A549 (cell line): ENCODE data around the gene KCNK13. TPM values are rescaled to one million over a fixed set of nuclear protein-coding genes. Genes with fewer than 3 reads are reported as not detected.

Source experiments
- ATAC-seq, 2 experiments: fragments of 200-7000 bp in 1 of 2; fragments of >200 bp in 1 of 2; cut with Nextera tagmentation in 1 of 2; cut with Tn5 transposase in 1 of 2; 3 replicates each; pipeline versions ENCODE4 v1.8.0 to v1.9.1; 2018 to 2020; ENCODE audit warnings: mild to moderate bottlenecking in 1 of 2, moderate library complexity in 1 of 2
- CTCF ChIA-PET: fragments of 300-600 bp; sonication (Branson Sonifier 250); formaldehyde crosslinking; extraction: SDS; loops from one replicate; lab custom pipeline; 2021; ENCODE audit warnings: antibody characterized with exemption, inconsistent platforms; lab: Yijun Ruan, JAX
- POLR2A ChIA-PET: fragments of 350-600 bp; formaldehyde crosslinking; extraction: SDS; loops from one replicate; lab custom pipeline; 2021; ENCODE audit warnings: antibody characterized with exemption, inconsistent platforms; lab: Yijun Ruan, JAX
- DNase-seq, 2 experiments: peaks; one replicate each; pipeline versions ENCODE4 v3.0.0 to v3.0.0-alpha.2; 2011 to 2016; ENCODE audit warnings: low read depth in 1 of 2, low spot score in 1 of 2
- FAIRE-seq: peaks from 2 replicates; lab custom pipeline; 2011; peaks lifted over from hg19 to GRCh38; lab: Jason Lieb, UNC
- H3K27ac ChIP-seq, 2 experiments: fragments of >200 bp; sonication (Bioruptor Twin); formaldehyde crosslinking; 3 replicates each; pipeline ENCODE4 v1.5.1; 2016 to 2017
- H3K4me1 ChIP-seq: fragments of >200 bp; sonication (Bioruptor Twin); formaldehyde crosslinking; 3 replicates; pipeline ENCODE4 v1.6.1; 2016
- H3K4me2 ChIP-seq: fragments of >200 bp; sonication (Bioruptor Twin); formaldehyde crosslinking; 3 replicates; pipeline ENCODE4 v1.6.1; 2016
- H3K4me3 ChIP-seq: fragments of >200 bp; sonication (Bioruptor Twin); formaldehyde crosslinking; 3 replicates; pipeline ENCODE4 v1.5.1; 2016
- H3K9me3 ChIP-seq: fragments of >200 bp; sonication (Bioruptor Twin); formaldehyde crosslinking; 3 replicates; pipeline ENCODE4 v1.6.1; 2016
- BHLHE40 ChIP-seq: IDR thresholded peaks from 2 replicates; pipeline ENCODE4 v1.6.1; 2012; ENCODE audit warnings: low read depth, low read length, inconsistent platforms
- CEBPB ChIP-seq, 2 experiments: fragments of >200 bp in 1 of 2; sonication (Bioruptor Twin) in 1 of 2; formaldehyde crosslinking in 1 of 2; IDR thresholded peaks; 2 replicates each; pipeline ENCODE4 v1.6.1; 2012 to 2016
- CHD2 ChIP-seq: fragments of 150-350 bp; IDR thresholded peaks from 2 replicates; pipeline ENCODE4 v1.6.1; 2014; ENCODE audit warnings: low read length; ENCODE audit not compliant: partially characterized antibody
- EHF ChIP-seq: fragments of 250-450 bp; sonication (Bioruptor Pico); IDR thresholded peaks from 2 replicates; pipeline ENCODE4 v1.5.0; 2020; ENCODE audit warnings: mild to moderate bottlenecking
- FOSB ChIP-seq: fragments of 250-450 bp; sonication (Bioruptor Pico); IDR thresholded peaks from 2 replicates; pipeline ENCODE4 v1.5.0; 2020; ENCODE audit warnings: mild to moderate bottlenecking, moderate library complexity
- FOSL2 ChIP-seq, 2 experiments: fragments of 450-650 bp in 1 of 2; fragments of >200 bp in 1 of 2; sonication (Bioruptor Twin) in 1 of 2; formaldehyde crosslinking; IDR thresholded peaks; 2 replicates each; pipeline versions ENCODE4 v1.5.0 to v1.6.1; 2016 to 2020; ENCODE audit warnings: mild to moderate bottlenecking in 1 of 2, moderate library complexity in 1 of 2
- FOXS1 ChIP-seq: fragments of 250-450 bp; sonication (Bioruptor Pico); IDR thresholded peaks from 2 replicates; pipeline ENCODE4 v1.5.0; 2020; ENCODE audit warnings: mild to moderate bottlenecking, moderate library complexity
- HOXB5 ChIP-seq: fragments of 250-450 bp; sonication (Bioruptor Pico); IDR thresholded peaks from 2 replicates; pipeline ENCODE4 v1.5.0; 2020; ENCODE audit warnings: mild to moderate bottlenecking, moderate library complexity
- KDM1A ChIP-seq: fragments of 200-600 bp; sonication (generic); IDR thresholded peaks from 2 replicates; pipeline ENCODE4 v1.6.1; 2016; ENCODE audit warnings: low read depth, mild to moderate bottlenecking
- MYC ChIP-seq: IDR thresholded peaks from 2 replicates; pipeline ENCODE4 v1.6.1; 2012; ENCODE audit warnings: mild to moderate bottlenecking, inconsistent platforms, low read length, improper control_type of control experiment, borderline replicate concordance
- NFE2L2 ChIP-seq: fragments of 150-350 bp; conservative IDR thresholded peaks from 2 replicates; pipeline ENCODE4 v1.6.1; 2014; ENCODE audit warnings: low read length
- NPAS2 ChIP-seq: fragments of 250-450 bp; sonication (Bioruptor Pico); IDR thresholded peaks from 2 replicates; pipeline ENCODE4 v1.8.0; 2022; ENCODE audit warnings: mild to moderate bottlenecking, moderate library complexity, borderline replicate concordance
- RFX5 ChIP-seq: fragments of 450-650 bp; IDR thresholded peaks from 2 replicates; pipeline ENCODE4 v1.7.1; 2014; ENCODE audit warnings: antibody characterized with exemption, mild to moderate bottlenecking, moderate library complexity
- TP53 ChIP-seq: fragments of 250-450 bp; sonication (Bioruptor Pico); IDR thresholded peaks from 2 replicates; pipeline ENCODE4 v1.5.0; 2021; ENCODE audit warnings: mild to moderate bottlenecking, moderate library complexity
- ZNF302 ChIP-seq: fragments of 250-450 bp; sonication (Bioruptor Pico); IDR thresholded peaks from 2 replicates; pipeline ENCODE4 v1.9.0; 2021; ENCODE audit warnings: inconsistent platforms, mild to moderate bottlenecking, moderate library complexity
- WGBS: methylation state at CpG from one replicate; pipeline ENCODE4 v1.1.6; 2017; ENCODE audit errors: missing lambda C conversion rate; 5-methylcytosine and 5-hydroxymethylcytosine counted together
- polyA plus RNA-seq, 4 experiments: library from polyadenylated mRNA; depleted of rRNA in 3 of 4; stranded (reverse); fragments of >200 nt; fragmentation: RNase III in 1 of 4; extraction: RNeasy Plus Mini Kit Qiagen cat#74134 plus additional on column Dnase treatment in 1 of 4; gene quantifications; 2 replicates in 3 of 4; 3 replicates in 1 of 4; pipeline ENCODE4 v1.2.3, GENCODE V29; 2011 to 2017
- TF ChIP-seq, protein P1 (sequence below): IDR thresholded peaks from 2 replicates; pipeline ENCODE4 v1.6.1; 2012
- TF ChIP-seq, protein P2 (sequence below): fragments of 250-450 bp; sonication (Bioruptor Pico); IDR thresholded peaks from 2 replicates; pipeline ENCODE4 v1.5.0; 2020; ENCODE audit warnings: low read depth, mild to moderate bottlenecking, moderate library complexity
- TF ChIP-seq, protein P3 (sequence below): IDR thresholded peaks from 2 replicates; pipeline ENCODE4 v1.6.1; 2012; ENCODE audit warnings: low read depth, borderline replicate concordance
- TF ChIP-seq, protein P4 (sequence below): fragments of 200-600 bp; sonication (generic); IDR thresholded peaks from 2 replicates; pipeline ENCODE4 v1.6.1; 2016; ENCODE audit warnings: antibody characterized with exemption, mild to moderate bottlenecking, moderate library complexity

KCNK13 gene
- polyA plus RNA-seq, 2 of the 4 experiments (the other 2 are of a cell fraction) = not detected

DNA sequence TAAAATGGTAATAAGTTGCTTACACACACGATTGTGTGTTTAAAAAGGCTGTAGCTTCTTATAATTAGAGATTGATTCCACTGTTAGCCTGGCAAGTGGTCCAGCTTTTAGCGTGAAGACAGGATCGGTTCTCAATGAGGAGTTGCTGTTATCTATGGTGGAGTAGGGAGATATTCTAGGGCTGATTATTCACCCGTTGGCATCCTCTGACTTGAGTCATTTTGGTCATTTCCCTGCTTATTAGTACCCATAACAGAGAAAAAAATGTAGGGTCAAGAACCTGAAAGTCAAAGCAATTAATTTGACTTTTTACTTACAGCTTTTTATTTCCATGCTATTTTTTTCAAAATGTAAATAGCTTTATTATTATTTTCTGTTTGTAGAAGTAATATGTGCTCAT is 76.0 kb downstream of the KCNK13 start:
- WGBS = 15% methylated on average over 4 of the region's 4 CpGs
- Histone ChIP-seq H3K4me1 (peaks cover 13% of the 10 kb centered on the region; the same call in 1 of the 3 replicates), H3K9me3 (no peaks in the 10 kb centered on the region), H3K4me2 (no peak overlapping the region), H3K27ac (no peak overlapping the region), H3K4me3 (no peak overlapping the region)
- ChIA-PET POLR2A (no interaction called here), CTCF (no interaction called here)
- DNase-seq (no peak), FAIRE-seq (no peak), ATAC-seq (no peak)
- TF ChIP-seq NFE2L2 (no peak), FOXS1 (CRISPR knock-in tag) (no peak), TP53 (CRISPR knock-in tag) (no peak), KDM1A (no peak), MYC (no peak), CEBPB (IDR thresholded peaks at IDR 0.05) (no peak), HOXB5 (no peak), FOSL2 (IDR thresholded peaks at IDR 0.05) (no peak), FOSL2 (CRISPR knock-in tag; IDR thresholded peaks at IDR 0.05) (no peak), NPAS2 (CRISPR knock-in tag) (no peak), RFX5 (no peak), FOSB (no peak)
- TF ChIP-seq, protein P1, sequence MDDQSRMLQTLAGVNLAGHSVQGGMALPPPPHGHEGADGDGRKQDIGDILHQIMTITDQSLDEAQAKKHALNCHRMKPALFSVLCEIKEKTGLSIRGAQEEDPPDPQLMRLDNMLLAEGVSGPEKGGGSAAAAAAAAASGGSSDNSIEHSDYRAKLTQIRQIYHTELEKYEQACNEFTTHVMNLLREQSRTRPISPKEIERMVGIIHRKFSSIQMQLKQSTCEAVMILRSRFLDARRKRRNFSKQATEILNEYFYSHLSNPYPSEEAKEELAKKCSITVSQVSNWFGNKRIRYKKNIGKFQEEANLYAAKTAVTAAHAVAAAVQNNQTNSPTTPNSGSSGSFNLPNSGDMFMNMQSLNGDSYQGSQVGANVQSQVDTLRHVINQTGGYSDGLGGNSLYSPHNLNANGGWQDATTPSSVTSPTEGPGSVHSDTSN = no peak
- TF ChIP-seq, protein P2, sequence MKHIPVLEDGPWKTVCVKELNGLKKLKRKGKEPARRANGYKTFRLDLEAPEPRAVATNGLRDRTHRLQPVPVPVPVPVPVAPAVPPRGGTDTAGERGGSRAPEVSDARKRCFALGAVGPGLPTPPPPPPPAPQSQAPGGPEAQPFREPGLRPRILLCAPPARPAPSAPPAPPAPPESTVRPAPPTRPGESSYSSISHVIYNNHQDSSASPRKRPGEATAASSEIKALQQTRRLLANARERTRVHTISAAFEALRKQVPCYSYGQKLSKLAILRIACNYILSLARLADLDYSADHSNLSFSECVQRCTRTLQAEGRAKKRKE (CRISPR knock-in tag) = no peak
- TF ChIP-seq, protein P3, sequence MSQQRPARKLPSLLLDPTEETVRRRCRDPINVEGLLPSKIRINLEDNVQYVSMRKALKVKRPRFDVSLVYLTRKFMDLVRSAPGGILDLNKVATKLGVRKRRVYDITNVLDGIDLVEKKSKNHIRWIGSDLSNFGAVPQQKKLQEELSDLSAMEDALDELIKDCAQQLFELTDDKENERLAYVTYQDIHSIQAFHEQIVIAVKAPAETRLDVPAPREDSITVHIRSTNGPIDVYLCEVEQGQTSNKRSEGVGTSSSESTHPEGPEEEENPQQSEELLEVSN = no peak

DNA sequence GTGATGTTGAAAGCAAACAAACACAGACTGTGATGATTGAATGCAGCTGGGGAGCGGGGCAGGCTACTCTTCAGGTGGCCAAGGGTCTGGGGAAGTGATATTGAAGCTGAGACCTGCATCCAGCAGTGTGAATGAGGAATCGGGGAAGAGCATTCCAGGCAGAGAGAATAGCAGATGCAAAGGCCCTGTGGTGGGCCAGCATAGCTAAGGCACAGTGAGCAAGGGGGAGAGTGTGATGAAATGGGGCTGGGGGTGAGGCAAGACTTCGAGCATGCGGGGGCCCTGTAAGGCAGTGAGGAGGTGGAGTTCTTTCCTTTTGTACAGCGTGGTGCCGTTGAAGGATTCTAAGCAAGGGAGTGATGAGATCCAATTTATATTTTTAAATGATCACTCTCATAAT is 77.4 kb downstream of the KCNK13 start:
- DNase-seq = no peak
- Histone ChIP-seq H3K4me3 (no peak overlapping the region), H3K4me2 (no peak overlapping the region), H3K9me3 (no peaks in the 10 kb centered on the region), H3K4me1 (peaks cover 13% of the 10 kb centered on the region; the same call in 1 of the 3 replicates), H3K27ac (no peak overlapping the region)
- TF ChIP-seq EHF (CRISPR knock-in tag) (no peak), ZNF302 (no peak), FOXS1 (CRISPR knock-in tag) (no peak), CHD2 (no peak), BHLHE40 (no peak), NPAS2 (CRISPR knock-in tag) (no peak)
- TF ChIP-seq, protein P4, sequence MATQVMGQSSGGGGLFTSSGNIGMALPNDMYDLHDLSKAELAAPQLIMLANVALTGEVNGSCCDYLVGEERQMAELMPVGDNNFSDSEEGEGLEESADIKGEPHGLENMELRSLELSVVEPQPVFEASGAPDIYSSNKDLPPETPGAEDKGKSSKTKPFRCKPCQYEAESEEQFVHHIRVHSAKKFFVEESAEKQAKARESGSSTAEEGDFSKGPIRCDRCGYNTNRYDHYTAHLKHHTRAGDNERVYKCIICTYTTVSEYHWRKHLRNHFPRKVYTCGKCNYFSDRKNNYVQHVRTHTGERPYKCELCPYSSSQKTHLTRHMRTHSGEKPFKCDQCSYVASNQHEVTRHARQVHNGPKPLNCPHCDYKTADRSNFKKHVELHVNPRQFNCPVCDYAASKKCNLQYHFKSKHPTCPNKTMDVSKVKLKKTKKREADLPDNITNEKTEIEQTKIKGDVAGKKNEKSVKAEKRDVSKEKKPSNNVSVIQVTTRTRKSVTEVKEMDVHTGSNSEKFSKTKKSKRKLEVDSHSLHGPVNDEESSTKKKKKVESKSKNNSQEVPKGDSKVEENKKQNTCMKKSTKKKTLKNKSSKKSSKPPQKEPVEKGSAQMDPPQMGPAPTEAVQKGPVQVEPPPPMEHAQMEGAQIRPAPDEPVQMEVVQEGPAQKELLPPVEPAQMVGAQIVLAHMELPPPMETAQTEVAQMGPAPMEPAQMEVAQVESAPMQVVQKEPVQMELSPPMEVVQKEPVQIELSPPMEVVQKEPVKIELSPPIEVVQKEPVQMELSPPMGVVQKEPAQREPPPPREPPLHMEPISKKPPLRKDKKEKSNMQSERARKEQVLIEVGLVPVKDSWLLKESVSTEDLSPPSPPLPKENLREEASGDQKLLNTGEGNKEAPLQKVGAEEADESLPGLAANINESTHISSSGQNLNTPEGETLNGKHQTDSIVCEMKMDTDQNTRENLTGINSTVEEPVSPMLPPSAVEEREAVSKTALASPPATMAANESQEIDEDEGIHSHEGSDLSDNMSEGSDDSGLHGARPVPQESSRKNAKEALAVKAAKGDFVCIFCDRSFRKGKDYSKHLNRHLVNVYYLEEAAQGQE = no peak
- POLR2A ChIA-PET = no interaction called here
- ATAC-seq = no peak
- CTCF ChIA-PET = no interaction called here
- 60% methylated on average over 6 of the region's 6 CpGs for WGBS
- FAIRE-seq = no peak
